ENCODE results near the gene LAMB3.

LAMB3 gene

DNA sequence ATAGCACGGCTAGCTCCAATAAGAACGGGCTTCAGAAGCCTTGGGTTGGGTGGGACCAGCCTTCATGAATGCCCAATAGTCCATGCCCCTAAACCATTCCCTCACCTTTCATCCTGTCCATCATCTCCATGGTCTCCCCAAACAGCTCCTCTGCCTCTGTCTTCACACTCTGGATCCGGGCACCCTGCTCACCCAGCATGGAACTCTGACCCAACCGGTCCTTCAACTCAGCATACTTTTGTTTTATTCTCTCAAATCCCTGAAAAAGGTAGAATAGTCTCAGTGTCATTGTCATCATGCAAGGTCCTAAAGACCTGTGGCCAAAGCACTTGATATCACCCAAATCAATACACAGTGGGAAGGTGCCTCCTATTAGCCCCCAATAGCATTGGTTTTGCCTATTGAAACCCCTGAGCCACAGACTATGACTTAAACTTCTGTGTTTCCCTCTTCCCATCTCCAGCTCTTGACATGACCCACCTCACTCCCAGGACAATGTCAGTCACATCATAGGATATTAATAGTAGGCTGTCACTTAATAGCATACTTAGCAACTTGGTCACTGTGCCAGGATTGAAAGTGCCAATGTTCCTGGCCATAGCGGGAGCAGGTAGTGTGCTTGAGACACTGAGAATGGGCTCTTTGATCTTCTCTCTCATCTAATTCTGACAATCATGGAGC, 35.7 kb downstream of the LAMB3 start:
- DNase-seq = no peak

DNA sequence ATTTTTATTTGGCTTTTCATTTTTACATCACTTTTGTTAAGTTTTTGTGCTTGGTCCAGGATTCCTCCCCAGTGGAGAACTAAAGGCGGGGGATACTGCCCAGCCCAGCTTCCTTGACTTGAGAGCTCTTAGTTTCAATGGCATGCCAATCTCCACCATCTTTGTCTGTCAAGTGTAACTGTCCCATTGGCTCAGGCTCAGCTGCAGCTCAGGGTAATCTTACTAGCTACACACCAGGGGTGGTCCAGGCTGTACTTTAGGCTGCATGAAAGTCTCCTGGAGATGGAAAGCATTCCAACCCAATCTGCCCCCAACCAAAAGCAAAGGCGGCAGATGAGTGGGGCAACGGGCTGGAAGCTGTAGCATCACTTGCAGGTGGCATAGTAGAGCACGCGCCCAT, 37.3 kb downstream of the LAMB3 start:
- no peak for DNase-seq

DNA sequence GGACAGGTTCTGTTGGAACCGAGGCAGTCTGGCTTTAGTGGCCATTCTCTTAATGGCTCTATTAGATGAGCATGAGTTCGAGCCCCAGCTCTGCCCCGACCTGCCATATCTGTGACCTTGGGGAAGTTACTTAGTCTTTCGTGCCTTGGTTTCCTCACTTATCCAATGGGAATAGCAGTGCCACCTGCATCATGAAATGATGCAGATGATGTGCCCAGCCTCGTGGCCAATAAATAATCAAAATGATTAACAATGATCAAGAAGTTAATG, 38.1 kb downstream of the LAMB3 start:
- DNase-seq = no peak

DNA sequence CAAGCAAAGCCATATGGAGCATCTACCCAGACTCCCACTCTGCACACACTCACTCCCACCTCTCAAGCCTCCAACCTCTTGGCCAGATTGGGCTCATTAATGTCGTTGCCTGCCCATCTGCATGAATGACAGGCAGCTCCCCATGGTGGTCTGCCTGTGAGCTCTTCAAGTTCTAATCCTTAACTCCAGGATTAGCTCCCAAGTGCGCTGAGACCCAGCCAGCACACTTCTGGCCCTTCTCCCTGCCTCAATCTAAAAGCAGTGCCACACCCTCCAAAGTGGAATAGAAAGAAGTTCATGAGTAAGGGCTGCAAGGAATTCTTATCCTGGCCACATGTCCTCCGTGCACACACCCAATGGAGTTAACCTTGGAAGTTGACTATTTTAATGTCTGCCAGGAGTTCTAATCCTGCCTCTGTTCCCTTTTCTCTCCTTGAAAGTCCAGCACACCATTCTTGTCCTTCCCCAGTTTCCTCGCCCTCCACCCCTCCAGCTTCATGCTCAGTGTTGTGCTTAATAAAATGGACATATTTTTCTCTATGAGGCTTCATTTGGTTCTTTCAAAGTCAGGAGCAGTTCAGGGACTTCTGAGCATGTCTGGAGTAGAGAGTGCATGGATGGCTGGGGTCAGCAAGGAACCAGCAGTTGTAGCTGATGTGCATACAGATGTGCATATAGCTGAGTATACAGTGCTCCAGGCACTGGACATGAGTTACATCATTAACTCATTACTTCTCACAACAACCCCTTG, 38.6 kb downstream of the LAMB3 start:
- no peak for DNase-seq

DNA sequence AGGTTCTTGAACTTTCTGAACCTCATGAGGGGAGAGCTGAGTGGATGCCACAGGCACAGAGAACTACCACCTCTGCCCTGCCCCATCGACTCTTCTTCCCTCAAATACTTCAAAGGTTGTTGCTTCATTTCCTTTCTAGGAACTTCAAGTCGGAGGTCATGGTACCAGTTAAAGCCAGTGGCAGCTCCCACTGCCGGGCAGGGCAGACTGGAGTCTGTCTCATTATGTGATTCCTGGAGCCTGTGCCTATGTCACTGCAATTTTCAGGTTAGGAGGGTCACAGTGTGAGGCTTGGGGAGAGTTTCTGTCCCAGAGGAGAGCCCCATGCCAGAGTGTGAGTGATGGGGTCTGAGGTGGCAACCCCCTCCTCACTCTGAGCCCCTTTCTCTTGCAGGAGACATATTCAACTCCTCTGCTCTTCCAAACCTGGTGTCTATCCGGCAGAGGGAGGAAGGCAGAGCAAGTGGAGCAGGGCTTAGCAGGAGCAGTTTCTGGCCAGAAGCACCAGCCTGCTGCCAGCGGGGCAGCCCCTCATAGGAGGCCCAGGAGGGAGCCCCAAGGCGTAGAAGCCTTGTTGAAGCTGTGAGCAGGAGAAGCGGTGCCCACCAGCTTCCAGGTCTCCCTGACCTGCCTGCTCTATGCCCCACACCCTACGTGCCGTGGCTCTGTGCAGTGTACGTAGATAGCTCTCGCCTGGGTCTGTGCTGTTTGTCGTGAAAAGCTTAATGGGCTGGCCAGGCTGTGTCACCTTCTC, 39.4 kb downstream of the LAMB3 start:
- DNase-seq = no peak

DNA sequence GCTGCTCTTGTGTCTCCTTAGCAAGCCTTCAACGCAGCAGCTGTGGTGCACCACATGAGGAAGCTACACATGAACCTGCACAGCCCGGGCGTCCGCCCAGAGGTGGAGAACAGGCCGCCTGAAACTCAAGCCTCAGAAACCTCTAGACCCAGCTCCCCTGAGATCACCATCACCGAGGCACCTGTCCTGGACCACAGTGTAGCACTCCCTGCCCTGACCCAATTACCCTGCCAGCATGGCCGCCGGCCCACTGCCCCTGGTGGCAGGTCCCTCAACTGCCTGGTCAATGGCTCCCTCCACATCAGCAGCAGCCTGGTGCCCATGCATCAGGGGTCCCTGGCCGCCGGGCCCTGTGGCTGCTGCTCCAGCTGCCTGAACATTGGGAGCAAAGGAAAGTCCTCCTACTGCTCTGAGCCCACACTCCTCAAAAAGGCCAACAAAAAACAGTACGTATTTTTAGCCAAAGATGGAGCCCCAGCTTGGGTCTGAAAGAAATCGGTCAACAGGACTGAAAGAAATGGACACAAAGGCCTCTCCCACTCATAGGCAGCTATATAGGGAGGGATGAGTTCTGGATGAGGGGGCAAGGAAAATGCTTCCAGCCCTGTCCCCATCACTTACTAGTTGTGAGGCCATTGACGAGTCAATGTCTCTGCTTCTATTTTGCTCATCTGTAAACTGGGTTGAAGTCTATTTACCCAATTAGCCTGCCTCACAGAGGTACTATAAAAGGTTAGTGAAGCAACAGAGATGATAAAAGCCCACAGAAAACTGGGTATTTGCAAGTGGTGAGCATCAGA, 40.3 kb downstream of the LAMB3 start:
- no peak for DNase-seq

DNA sequence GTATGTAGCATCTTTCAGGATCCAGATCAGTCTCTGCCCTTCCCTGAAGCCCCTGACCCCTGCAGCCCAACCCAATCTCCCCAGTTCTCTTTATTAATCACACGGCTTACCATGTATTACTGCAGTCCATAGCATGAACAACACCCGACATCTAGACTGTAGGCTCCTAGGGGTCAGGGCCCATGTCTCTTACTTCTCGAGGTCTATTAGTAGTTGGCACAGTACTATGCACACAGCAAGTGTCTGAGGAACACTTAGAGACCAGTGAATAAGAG, 41.7 kb downstream of the LAMB3 start:
- DNase-seq = no peak

DNA sequence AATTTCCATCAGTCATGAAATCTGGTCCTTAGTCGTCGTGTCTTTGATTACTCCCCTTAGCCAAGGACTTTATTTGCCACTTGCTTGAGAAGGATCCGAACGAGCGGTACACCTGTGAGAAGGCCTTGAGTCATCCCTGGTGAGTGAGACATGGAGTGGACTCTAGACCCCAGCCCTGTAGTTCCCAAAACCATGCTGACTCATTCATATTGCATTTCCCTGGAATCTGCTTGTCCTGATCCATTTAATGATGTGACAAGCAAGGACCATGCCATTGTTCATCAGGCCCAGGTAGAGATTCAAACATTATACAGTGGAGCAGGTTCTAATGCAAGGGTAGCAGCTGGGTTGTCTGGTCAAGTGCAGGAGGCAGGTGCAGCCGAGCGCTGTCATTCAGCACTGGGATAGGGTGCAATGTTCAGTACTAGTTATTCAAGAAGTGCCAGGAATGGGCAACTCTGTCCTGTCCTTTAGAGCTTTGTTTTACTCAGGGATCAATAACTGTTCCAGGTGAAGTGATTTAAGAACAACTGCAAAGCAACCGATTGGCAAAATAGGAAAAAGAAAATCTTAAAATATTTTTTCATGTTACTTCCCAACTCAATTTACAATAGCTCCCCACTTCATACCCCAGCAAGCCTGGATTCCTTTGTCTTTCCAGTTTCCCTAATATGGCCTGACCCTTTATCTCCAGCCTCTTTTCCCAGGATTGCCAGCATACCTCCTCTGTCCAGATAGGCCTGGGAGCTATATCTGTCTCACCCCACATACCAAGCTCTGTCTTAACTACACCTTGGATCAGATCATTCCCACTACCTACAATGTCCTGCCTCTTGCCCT, 42.2 kb downstream of the LAMB3 start:
- no peak for DNase-seq

DNA sequence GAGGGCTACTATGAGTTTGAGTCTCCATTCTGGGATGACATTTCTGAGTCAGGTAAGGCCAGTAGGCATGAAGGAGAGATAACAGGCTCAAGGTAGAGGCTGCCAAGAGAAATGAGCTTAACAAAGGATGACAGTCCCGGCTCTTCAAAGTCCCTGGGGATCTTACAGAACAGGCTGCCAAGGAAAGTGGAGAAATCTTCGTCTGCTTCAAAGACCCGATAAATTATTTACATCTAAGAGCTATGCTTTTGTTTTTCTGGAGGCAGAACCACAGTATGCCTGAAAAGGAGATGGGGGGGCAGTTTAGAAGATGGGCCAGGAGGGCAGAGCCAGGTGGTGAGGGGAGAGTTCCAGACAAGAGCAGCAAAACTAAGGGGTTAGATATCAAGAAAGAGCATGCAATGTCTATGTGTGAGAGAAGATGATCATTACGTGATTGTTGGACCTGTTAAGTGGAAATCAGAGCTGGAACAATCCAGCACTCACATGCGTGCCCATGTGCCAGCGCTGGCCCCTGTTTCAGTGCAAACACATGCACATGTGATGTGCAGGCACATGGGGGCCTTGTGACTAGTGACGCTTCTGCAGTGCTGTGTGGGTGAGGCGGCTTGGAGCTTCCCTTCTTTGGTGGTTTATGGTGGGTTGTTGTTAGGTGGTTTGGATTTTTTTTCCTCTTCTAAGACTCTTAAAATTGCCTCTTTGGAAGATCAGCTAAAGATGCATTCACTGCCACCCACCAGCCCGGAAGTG, 43.0 kb downstream of the LAMB3 start:
- no peak for DNase-seq

DNA sequence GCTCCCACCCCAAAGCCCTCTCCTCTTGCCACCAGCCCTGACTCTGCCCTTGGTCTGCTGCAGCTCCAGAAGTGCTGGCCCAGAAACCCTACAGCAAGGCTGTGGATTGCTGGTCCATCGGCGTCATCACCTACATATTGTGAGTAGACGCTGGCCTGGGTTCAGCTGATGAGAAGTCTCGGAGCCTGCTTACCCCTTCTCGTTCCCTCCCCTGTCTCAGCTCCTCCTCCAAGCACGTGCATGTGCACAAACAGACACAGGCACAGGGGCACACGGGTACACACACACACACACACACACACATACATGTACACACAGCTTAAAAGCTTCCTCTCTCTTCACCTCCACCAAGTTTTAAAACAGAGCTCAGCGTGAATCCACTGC, 44.4 kb downstream of the LAMB3 start:
- no peak for DNase-seq

DNA sequence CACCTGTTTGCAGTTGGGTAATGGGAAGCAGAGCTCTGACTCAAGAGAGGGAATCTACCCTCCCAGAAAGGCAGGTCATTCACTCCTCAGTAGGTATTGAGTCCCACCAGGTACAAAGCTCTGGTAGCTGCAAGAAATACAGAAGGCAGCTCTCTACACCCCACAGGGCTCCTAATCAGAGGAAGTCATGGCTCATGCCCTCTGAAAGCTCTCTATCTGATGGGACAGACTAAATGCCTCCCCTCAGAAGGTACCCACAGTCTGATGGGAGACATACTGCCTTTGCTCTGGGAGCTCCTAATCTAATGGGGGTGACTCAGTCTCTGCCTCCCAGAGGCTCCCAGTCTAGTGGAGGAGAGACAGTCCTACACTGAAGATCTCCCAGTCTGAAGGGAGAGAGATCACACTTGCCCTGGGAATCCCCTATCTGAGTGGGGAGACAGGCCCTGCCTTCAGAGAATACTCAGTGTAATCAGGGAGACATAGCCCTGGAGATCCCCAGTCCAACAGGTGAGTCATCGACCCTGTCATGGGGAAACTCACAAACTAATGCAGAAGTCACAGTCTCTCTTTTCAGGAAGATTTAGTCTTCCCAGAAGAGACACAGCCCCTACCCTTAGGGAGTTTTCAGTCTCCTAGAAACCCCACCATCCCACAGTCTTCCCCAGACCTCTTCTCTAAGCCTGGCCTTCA, 45.0 kb downstream of the LAMB3 start:
- peak; percentile 34 for DNase-seq

DNA sequence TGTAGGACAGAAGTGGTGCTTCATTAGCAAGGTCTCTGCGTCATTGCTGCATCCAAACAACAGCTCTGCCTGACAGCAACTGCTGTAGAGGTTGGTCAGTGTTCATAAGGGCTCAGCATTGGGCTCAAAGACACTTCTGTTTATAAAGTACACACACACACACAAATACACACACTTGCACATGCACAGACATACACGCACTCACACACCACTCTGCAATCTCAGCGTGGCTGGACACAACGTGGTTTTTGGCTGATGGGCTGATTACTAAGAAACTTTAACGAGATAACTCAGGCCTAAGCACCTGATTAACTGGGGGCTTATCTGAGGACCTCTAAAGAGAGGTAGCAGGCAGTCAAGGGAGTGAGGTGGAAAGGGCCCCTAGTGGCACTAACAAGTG, 48.3 kb downstream of the LAMB3 start:
- no peak for DNase-seq

DNA sequence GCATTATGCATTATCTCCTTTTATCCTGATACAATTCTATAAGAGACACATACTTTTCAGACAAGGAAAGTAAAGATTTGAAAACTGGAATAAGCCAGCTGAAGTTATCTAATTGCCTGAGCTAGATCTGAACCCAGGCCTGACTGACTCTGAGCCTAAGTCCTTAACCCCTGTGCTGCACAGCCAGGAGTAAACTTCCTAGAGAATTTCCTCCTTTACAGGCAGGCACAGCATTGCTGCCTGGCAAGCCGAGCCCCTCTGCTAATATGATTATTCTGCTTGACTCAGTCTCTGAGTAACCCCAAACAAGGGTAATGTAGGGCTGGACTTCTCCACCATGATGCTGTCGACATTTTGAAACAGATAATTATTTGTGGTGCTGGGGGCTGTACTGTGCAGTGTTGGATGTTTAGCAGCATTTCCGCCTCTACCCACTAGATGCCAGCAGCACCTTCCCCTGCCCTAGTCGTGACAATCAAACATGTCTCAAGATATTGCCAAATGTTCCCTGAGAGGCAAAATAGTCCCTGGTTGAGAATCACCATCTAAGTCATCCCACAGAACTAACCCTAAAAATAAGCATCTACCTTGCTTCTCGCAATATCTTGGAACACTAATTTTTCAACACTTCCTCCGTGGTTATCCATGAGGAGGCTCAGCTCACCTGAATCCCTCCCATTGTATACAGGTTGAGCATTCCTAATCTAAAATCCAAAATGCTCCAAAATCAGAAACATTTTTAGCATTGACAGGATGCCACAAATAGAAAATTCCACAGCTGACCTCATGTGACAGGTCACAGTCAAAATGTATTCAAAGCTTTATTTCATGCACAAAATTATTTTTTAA, 50.2 kb downstream of the LAMB3 start:
- peak; percentile 56 for DNase-seq

DNA sequence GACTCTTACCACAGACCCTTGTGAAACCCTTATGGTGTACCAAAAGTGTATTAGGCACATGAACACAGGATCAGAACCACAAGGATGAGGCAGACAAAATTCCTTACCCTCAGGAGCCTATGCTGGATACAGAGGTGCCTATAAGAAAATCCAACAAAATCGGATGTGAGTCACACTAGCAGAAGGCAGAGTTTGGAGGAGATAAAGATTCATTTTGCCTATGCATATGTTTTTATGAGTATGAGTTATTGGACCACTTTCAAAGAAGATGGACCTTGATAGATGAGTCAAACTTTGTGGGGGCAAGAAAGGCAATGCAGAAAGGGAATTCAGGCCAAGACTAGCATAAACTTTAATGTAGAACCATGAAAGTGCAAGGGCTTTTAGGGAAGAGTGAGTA, 51.7 kb downstream of the LAMB3 start:
- DNase-seq = peak; percentile 65

DNA sequence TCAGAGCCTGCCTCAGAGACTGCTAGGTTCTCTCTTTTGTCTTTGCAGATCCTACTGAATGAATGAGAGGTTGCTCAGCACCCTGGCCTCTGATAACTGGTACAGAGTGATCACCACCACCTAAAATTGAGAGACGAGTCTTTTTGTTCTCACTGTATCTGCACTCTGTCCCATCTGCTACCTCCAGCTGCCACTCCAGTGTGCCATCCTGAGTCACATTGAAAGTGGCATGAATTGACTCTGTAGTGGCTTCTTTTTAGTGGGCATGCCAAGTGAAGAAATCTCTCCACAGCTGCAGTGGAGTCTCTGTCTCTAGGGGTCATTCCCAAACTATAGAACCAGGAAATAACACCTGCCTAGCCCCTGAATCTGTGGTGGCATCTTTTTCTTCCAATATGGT, 54.0 kb downstream of the LAMB3 start:
- no peak for DNase-seq

DNA sequence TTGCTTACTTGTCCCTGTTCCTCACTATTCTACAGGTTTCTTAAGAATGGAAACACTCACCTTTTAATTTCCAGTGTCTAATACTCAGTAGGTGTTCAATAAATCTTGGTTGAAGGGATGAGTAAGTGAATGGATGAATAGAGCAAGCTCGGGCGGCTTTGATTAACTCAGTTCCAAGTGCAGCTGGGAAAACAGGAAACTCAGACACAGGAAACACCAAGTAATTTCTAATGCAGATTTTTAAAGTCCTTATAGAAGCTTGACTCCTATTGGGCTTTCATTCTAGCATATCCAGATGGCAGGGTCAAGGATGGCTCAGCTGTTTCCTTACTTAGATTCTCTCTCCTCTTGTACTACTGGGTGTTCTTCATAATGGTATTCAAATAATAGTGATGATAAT, 54.7 kb downstream of the LAMB3 start:
- no peak for DNase-seq

DNA sequence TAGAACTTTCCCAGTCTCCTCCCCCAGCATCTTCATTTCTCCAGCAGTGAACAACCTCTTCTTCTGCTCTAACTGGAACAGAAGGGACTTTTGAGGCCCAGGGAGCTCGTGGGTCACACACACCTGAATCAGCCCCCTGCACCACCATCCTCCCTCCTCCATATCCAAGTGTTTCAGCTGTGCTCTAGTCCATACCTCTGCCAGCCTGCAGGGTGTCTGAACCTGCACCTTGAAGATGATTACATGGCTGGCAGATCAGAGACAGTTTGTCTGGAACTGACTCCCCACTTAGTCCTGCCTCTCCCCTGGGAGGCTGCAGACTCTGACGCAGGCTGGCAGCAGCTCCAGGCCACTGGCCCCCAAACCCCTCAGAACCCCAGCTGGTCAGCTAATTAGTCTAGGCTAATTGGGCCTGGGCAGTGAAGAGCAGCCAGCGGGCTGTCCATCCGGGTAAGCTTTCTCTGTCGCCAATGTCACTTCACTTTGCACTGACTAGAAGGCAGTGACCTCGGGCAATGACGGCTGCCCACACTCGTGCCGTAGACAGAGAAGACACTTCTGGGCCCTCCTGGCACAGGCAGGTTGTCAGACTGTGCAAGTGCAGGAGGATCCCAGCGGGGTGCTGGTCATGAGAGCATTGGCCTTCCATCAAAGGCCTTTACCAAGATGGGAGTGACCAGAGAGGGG, 56.5 kb downstream of the LAMB3 start:
- no peak for DNase-seq

DNA sequence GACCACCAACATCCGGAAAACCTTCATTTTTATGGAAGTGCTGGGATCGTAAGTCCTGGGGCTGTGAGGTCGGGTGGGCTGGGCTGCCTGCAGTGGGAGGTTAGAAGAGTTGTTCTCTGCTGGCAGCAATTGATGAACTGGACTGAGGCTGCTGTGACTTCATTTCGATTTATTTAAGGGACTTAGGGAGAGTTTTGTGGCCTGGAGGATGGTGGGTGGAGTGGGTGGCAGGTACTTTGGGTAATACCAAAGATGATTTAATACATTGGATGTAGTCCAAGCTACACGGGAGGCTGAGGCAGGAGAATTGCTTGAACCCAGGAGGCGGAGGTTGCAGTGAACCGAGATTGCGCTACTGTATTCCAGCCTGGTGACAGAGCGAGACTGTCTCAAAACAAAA, 57.2 kb downstream of the LAMB3 start:
- DNase-seq = no peak

DNA sequence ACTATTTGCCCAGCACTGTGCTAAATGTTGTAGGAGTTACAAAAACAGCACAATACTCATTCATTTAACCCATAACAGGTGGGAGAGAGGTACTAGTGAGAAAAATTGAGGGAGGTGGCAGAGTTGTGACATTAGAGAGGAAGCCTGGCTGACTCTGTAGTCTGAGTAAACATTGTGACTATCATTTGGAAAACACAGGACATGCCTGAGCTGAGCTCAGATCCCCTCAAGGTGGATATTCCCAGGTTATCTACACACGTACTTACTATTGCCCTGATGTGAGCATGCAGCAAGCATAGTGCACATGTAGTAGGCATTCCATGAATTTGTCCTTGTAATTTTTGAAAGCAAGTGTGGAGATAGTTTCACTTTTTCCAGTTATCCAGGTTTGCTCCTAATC, 57.8 kb downstream of the LAMB3 start:
- DNase-seq = no peak

DNA sequence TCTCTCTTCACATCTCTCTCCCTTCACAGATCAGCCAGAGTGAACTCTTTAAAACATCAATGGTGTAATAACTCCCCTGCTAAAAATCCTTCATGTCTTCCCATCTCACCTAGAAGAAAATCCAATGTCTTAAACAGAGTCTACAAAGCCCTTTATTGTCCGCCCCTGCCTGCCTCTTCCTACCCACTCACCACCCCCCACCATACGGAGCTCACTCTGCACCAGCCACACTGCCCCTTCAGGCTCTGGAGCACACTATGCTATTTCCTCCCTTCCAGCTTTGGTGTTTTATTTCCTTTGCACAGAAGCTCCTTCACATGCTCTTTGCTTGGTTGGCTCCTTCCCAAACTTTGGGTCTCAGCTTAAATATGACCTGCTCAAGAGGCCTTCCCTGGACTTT, 58.5 kb downstream of the LAMB3 start:
- no peak for DNase-seq
